HL-60 (cell line): Measurements from ENCODE around the gene PLPP6.

Source experiments
- CTCF ChIP-seq: IDR thresholded peaks from one replicate; pipeline ENCODE4 v1.5.1; 2011; ENCODE audit warnings: low read length, control low read depth, inconsistent platforms; ENCODE audit not compliant: insufficient read depth
- GABPA ChIP-seq: IDR thresholded peaks from 2 replicates; pipeline ENCODE4 v1.6.1; 2012; ENCODE audit warnings: low read depth
- POLR2AphosphoS5 ChIP-seq: IDR thresholded peaks from 2 replicates; pipeline ENCODE4 v1.6.1; 2012; ENCODE audit warnings: low read depth
- REST ChIP-seq: IDR thresholded peaks from 2 replicates; pipeline ENCODE4 v1.6.1; 2012; ENCODE audit warnings: low read depth; ENCODE audit not compliant: insufficient replicate concordance
- SPI1 ChIP-seq: IDR thresholded peaks from 2 replicates; pipeline ENCODE4 v1.6.1; 2012; ENCODE audit warnings: low read depth, mild to moderate bottlenecking, borderline replicate concordance

- TF ChIP-seq CTCF (no peak), GABPA (no peak), POLR2AphosphoS5 (no peak), REST (no peak), SPI1 (no peak)
Observed at GRCh38 chr9:4678679-4679267, 16.7 kb downstream of the PLPP6 start.
